ENCODE measurements around the gene COL27A1. TPM values are rescaled to one million over a fixed set of nuclear protein-coding genes. Genes with fewer than 3 reads are reported as not detected.
"Not testable (repeated sequence)": the region's sequence is repeated elsewhere in the genome, so short reads cannot be mapped to it uniquely, and the experiment has no call there.

Gene COL27A1
- total RNA-seq, 3 donors from 2014 or later = 1.4 to 2.8 (median 1.7) TPM

DNA sequence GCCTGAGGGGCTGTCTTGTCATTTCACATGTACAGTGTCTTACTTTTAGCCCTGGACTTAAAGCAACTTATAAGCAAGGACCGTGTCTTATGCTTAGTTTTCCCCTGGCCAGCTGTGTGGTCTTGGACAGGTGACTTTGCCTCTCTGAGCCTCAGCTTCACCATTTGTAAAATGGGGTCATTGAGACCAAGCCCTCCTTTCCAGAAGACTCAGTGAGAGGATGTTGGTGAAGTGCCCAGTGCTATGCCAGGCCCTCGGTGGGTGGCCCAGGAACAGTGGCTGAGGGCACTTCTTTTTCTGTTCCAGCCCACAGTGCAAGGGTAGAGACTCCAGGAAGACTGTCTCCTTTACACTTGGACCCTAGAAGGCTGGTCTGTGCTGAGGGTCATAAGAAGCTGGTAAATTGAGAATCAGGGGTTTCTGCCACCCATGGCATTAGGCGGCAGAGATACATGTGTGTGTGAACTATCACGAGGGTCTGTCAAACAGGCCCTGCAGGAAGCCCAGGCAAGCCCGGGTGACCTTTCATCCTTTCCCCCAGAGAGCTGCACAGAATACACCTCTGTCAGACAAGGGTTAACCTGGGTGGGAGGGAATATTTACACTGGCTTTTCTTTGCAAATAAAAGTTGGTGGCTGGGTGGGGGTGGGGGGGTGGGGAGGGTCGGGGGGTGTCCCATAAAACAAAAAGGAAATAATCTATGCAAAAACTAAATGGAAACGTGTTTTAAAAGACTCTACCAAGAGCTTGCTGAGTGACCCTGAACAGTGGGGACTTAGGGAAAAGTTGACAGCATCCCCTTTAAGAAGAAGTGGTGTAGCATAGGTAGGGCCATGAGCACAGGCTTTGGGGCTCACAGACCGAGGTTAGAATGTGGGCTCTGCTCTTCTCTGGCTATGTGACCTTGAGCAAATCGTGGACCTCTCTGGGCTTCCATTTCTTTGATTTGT lies 35.8 kb upstream of the COL27A1 start:
- DNase-seq = no peak
- no peaks in the 10 kb centered on the region for H3K4me1 Mint-ChIP-seq (ENCODE audit: low read depth)
- H3K36me3 Mint-ChIP-seq (ENCODE audit: insufficient read depth) = no peaks in the 10 kb centered on the region
- H3K4me3 Mint-ChIP-seq = no peak overlapping the region
- peaks cover 11% of the 10 kb centered on the region for H3K27me3 Mint-ChIP-seq (ENCODE audit: low read depth)
- ATAC-seq = no peak
- no peaks in the 10 kb centered on the region for H3K9me3 Mint-ChIP-seq

- H3K36me3 Mint-ChIP-seq (ENCODE audit: insufficient read depth) = no peaks in the 10 kb centered on the region
- no peak overlapping the region for H3K4me3 Mint-ChIP-seq
- H3K9me3 Mint-ChIP-seq = no peaks in the 10 kb centered on the region
- peaks cover 11% of the 10 kb centered on the region for H3K27me3 Mint-ChIP-seq (ENCODE audit: low read depth)
- no peak for ATAC-seq
- DNase-seq = no peak
- H3K4me1 Mint-ChIP-seq (ENCODE audit: low read depth) = no peaks in the 10 kb centered on the region
These were observed 34.9 kb upstream of the COL27A1 start for GRCh38 chr9:114120192-114121014.

DNA sequence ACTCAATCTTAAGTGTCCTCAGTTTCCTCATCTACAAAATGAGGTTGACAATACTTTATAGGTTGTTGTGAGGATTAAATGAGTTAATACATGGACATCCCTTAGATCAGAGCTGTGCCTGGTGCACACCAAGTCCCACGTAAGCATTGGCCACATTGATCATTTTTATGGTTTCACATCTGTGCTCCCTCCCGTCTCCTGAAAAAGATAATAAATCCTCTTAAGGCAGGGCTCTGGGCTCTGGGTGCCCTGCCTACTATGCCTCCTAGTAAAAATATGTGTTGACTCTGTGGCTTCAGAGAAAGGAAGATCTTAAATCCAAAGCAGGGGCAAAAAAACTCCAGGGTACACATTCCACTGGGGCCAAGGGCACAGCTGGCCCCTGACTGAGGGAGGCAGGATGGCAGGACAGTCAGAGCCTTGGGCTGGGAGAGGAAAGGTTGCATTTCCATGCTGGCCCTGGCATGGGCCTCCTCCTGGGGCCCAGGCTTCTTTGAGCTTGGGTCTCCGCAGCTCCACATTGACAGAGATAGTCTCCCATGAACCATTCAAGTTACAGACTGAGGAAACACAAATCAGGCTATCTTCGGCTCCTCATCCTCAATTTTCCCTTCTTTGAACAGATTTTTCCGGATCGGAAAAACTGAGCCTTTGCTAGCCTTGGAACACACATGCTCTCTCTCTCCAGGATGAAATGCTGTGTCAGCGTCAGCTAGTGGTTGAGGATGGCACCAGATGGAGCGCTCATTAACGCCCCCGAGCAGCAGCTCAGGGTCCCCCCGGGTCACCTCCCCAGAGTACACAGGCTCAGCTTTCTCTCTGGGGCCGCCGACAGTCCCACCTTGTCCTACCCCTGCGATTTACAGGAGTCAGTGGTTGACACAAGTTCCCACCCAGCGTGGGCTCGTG lies 33.9 kb upstream of the COL27A1 start:
- no peaks in the 10 kb centered on the region for H3K36me3 Mint-ChIP-seq (ENCODE audit: insufficient read depth)
- H3K9me3 Mint-ChIP-seq = no peaks in the 10 kb centered on the region
- H3K4me1 Mint-ChIP-seq (ENCODE audit: low read depth) = no peaks in the 10 kb centered on the region
- no peak for ATAC-seq
- no peak overlapping the region for H3K4me3 Mint-ChIP-seq
- H3K27me3 Mint-ChIP-seq (ENCODE audit: low read depth) = peaks cover 11% of the 10 kb centered on the region
- DNase-seq = no peak

DNA sequence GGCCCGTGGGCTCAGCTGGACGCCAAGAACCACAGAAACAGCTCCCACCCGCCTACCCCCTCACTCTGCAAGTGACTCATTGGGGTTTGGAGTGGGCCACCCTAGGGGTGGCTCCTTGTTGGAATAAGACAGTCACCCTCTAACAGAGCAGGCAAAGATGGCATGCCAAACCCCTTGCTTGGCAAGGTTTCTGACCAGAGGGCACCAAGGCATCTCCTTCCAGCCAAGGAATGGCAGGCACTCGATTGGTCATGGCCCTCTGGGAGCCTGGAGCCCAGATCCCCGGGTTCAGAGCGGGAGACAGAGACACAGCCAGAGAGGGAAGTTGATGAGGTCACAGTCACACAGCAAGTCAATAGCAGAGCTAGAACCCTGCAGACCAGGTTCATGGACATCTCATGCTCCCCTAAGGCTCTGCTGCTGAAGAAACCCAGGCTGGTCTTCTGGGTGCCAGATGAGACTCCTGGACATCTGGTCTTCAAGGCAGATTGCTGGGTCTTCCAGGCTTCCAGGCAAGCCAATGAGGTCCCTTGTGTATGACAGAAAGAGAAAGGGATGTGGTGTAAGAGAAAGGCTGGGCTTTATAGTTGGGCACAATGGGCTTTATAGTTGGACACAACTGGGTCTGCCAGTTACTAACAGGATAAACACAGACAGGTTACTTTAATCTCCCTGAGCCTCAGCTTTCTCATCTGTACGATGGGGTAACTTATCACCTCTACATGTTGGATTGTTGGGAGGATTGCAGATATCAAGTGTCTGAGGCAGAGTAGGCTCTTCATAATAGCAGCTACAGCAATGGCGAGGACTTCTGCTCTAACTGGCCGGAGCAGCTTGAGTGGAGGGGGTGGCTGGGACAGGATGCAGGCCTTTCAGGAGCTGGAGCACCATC lies 33.0 kb upstream of the COL27A1 start:
- ATAC-seq (no peak), DNase-seq (no peak)
- Mint-ChIP-seq H3K4me1 (ENCODE audit: low read depth) (no peaks in the 10 kb centered on the region), H3K36me3 (ENCODE audit: insufficient read depth) (no peaks in the 10 kb centered on the region), H3K9me3 (no peaks in the 10 kb centered on the region), H3K27me3 (ENCODE audit: low read depth) (peaks cover 5% of the 10 kb centered on the region), H3K4me3 (no peak overlapping the region)

DNA sequence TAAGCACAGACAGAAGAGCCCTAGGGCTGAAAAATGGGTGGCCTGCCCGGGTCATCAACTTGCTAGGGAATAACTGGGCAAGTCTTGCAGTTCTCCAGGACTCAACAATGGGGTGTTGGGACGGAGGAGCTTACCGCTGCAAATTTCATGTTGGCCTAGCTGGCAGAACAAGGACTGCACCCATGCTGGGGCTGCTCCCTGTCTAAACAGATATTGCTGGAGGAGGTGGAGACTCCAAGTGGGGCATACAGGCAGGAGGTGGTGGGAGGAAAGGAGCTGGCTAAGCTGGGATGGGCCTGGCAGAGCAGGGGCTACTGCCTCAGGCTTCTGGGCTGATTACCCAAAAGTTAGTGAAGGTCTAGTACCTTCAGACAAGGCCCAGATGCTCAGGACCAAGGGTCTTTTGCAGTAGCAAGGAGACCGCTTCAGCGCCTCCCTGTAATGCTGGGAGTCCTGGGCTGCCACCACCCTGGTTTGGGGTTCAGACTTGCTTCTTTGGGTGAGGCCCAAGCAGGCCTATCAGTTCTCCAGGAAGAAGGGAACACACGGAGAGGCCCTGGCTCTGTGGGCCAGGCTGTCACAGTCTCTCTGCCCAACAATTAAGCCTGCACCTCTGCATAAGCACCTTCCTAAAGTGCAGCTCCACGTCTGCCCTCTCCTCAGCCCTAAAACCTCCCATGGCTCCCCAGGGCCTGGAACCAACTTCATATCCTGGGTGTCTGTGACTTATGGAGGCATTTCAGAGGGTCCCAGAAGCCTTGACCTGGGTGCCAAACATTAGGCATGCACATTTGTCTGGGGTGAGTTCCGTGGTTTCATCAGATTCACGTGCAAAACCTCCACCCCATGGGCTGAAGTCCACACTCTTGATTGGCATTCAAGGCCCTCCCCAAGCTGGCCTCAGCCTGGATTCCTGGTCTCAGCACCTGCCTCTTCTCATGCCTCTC lies 32.0 kb upstream of the COL27A1 start:
- H3K36me3 Mint-ChIP-seq (ENCODE audit: insufficient read depth) = no peaks in the 10 kb centered on the region
- DNase-seq = no peak

DNA sequence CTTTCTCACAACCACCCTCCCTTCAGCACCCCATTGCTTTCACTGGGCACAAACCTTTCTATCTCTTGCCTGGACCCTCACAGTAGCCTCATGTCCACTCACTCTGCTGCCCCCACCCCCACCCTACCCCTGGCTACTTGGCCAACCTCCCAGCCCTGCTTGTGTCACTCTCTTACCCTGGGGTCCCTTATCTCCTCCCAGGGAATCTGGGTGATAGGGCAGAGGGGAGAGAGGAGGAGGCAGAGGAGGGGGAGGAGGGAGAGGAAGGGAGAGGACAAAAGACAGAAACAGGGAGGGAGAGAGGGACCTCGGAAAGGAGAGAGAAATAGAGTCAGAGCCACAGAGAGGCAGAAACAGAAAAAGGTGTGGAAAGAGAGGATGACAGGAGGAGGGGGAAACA lies 31.2 kb upstream of the COL27A1 start:
- no peak for ATAC-seq
- DNase-seq = no peak
- no peaks in the 10 kb centered on the region for H3K4me1 Mint-ChIP-seq (ENCODE audit: low read depth)
- H3K36me3 Mint-ChIP-seq (ENCODE audit: insufficient read depth) = no peaks in the 10 kb centered on the region
- peaks cover 9% of the 10 kb centered on the region for H3K27me3 Mint-ChIP-seq (ENCODE audit: low read depth)
- no peaks in the 10 kb centered on the region for H3K9me3 Mint-ChIP-seq
- H3K4me3 Mint-ChIP-seq = no peak overlapping the region

More for the DNA sequence above, 32.0 kb upstream of the COL27A1 start:
- no peak for ATAC-seq
- Mint-ChIP-seq H3K9me3 (no peaks in the 10 kb centered on the region), H3K27me3 (ENCODE audit: low read depth) (peaks cover 3% of the 10 kb centered on the region), H3K4me3 (no peak overlapping the region), H3K4me1 (ENCODE audit: low read depth) (no peaks in the 10 kb centered on the region)

GRCh38 chr9:114124666-114125475 lies 30.5 kb upstream of the COL27A1 start:
- no peak overlapping the region for H3K4me3 Mint-ChIP-seq
- ATAC-seq (no peak), DNase-seq (no peak)
- peaks cover 9% of the 10 kb centered on the region for H3K27me3 Mint-ChIP-seq (ENCODE audit: low read depth)
- H3K9me3 Mint-ChIP-seq = no peaks in the 10 kb centered on the region
- H3K36me3 Mint-ChIP-seq (ENCODE audit: insufficient read depth) = no peaks in the 10 kb centered on the region
- H3K4me1 Mint-ChIP-seq (ENCODE audit: low read depth) = no peaks in the 10 kb centered on the region

GRCh38 chr9:114125476-114126013 lies 29.8 kb upstream of the COL27A1 start:
- DNase-seq (no peak), ATAC-seq (no peak)
- no peaks in the 10 kb centered on the region for H3K4me1 Mint-ChIP-seq (ENCODE audit: low read depth)
- no peaks in the 10 kb centered on the region for H3K36me3 Mint-ChIP-seq (ENCODE audit: insufficient read depth)
- H3K4me3 Mint-ChIP-seq = no peak overlapping the region
- H3K27me3 Mint-ChIP-seq (ENCODE audit: low read depth) = peaks cover 9% of the 10 kb centered on the region
- no peaks in the 10 kb centered on the region for H3K9me3 Mint-ChIP-seq

GRCh38 chr9:114126247-114127060 lies 28.9 kb upstream of the COL27A1 start:
- DNase-seq = no peak
- Mint-ChIP-seq H3K4me1 (ENCODE audit: low read depth) (no peaks in the 10 kb centered on the region), H3K4me3 (no peak overlapping the region), H3K9me3 (no peaks in the 10 kb centered on the region), H3K27me3 (ENCODE audit: low read depth) (peaks cover 14% of the 10 kb centered on the region), H3K36me3 (ENCODE audit: insufficient read depth) (no peaks in the 10 kb centered on the region)
- ATAC-seq = no peak

DNA sequence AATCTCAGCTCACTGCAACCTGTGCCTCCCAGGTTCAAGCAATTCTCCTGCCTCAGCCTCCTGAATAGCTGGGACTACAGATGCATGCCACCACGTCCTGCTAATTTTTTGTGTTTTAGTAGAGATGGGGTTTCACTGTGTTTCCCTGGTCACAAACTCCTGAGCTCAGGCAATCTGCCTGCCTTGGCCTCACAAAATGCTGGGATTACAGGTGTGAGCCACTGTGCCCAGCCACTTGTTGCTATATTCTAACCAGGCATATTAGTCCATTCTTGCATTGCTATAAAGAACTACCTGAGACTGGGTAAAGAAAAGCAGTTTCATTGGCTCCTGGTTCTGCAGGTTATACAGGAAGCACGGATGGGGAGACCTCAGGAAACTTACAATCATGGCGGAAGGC lies 26.6 kb upstream of the COL27A1 start:
- not testable (repeated sequence) for H3K9me3 Mint-ChIP-seq; H3K36me3 Mint-ChIP-seq (ENCODE audit: insufficient read depth); H3K4me3 Mint-ChIP-seq; H3K4me1 Mint-ChIP-seq (ENCODE audit: low read depth); ATAC-seq; DNase-seq
- peaks cover 21% of the 10 kb centered on the region for H3K27me3 Mint-ChIP-seq (ENCODE audit: low read depth)

- H3K4me3 Mint-ChIP-seq = no peak overlapping the region
- ATAC-seq = no peak
These were observed 25.2 kb upstream of the COL27A1 start for GRCh38 chr9:114130141-114130540.

More at GRCh38 chr9:114130141-114130540, 25.2 kb upstream of the COL27A1 start:
- no peak for DNase-seq
- Mint-ChIP-seq H3K4me1 (ENCODE audit: low read depth) (no peaks in the 10 kb centered on the region), H3K9me3 (no peaks in the 10 kb centered on the region), H3K27me3 (ENCODE audit: low read depth) (peaks cover 24% of the 10 kb centered on the region), H3K36me3 (ENCODE audit: insufficient read depth) (no peaks in the 10 kb centered on the region)

Data from activated T-cell treated with anti-CD3 and anti-CD28 coated beads, Interleukin-2, amount 50 U/mL, for 4 hours (primary cell).